ENCODE data around the gene SRPX2.

Gene SRPX2

DNA sequence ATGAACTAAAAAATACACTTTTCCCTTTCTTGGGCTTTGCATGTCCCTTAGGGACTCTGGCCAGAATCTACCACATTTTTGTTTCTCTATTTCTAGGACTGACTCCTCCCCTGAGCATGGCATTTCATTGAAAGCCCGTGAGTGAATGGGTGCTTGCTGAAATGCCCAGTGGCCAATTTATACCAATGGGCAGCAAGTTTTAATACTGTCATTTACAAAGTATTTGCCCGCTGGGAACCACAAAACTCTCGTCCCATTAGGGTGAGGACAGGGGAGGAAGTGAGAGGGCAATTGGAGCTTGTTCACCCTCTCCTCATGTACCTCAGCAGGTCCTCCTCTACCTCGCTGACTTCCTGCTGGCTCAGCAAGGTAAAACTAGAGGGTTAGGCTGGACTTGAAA lies 1.1 kb downstream of the SRPX2 start:
- peaks cover 22% of the 10 kb centered on the region for H3K27me3 Mint-ChIP-seq
- H3K4me1 Mint-ChIP-seq = no peaks in the 10 kb centered on the region
- no peak overlapping the region for H3K4me3 Mint-ChIP-seq
- ATAC-seq (no peak), DNase-seq (no peak)
- H3K27ac Mint-ChIP-seq = no peak overlapping the region
- H3K9me3 Mint-ChIP-seq = no peaks in the 10 kb centered on the region

DNA sequence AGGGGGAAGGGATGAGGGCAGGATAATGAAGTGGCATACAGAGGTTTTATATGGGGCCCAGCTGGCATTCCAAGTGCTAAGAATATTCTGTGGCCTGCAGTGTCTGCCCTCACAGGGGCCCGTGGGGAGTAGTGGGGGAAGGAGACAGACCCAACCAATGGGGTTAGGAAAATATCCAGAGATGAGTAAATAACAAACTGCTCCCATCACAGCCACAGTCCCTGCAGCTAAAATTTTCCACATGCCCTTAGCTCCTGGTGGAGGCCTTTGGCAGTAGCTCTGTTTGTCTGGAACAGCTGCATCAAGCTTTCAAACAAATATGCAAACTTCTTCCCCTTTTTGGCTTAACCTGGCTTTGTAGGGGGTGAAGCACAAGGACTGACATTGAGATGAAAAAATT lies 3.1 kb downstream of the SRPX2 start:
- Mint-ChIP-seq H3K27ac (no peak overlapping the region), H3K4me1 (no peaks in the 10 kb centered on the region)
- no peak for DNase-seq

GRCh38 chrX:100647739-100648138 lies 3.7 kb downstream of the SRPX2 start:
- peaks cover 13% of the 10 kb centered on the region for H3K27me3 Mint-ChIP-seq
- no peak overlapping the region for H3K4me3 Mint-ChIP-seq
- ATAC-seq (no peak), DNase-seq (no peak)
- H3K9me3 Mint-ChIP-seq = no peaks in the 10 kb centered on the region
- H3K4me1 Mint-ChIP-seq = no peaks in the 10 kb centered on the region
- no peak overlapping the region for H3K27ac Mint-ChIP-seq

More for the DNA sequence above, 3.1 kb downstream of the SRPX2 start:
- no peak overlapping the region for H3K4me3 Mint-ChIP-seq
- ATAC-seq = no peak
- H3K27me3 Mint-ChIP-seq = peaks cover 13% of the 10 kb centered on the region
- H3K9me3 Mint-ChIP-seq = no peaks in the 10 kb centered on the region

DNA sequence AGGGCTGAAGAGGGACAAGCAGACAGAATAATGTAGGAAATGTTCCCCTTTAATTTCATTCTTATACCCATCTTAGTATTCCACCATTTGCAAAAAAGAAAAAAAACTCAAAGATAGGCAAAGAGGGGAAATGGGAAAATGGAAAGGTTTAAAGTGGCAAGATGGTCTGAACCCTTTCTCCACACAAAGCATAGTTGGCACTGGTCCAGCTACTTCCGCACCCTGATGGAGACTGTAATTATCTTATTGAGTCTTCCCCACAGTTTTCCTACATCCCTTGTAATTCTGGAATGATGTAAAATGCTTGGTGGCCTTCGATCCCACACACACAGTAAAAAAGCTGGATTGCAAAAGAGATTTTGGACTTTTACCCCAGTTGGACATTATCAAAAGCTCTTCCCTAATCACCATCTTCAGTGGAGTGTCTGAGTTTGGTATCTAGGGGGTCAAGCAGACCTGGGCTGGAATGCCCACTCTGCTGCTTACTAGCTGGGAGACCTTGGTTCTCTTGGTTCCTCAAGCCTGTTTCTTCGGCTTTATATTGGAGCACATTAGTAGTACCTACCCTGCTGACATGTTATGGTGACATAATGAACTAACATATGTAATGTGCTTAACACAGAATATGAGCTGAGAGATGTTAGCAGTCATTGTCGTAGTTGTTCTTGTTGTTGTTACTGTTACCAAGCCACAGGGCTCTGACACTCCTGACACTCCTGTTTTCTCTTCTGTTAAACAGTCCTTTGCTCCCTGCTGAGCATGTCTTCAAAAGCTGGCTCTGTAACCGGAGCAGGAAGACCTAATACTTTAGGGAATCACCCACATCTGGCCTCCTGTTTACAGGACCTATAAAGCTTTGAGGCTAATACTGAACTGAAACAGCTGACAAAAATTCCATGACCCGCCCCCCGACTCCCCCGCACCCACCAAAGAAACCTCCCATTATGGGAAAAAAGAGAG lies 4.7 kb downstream of the SRPX2 start:
- ATAC-seq (no peak), DNase-seq (no peak)
- Mint-ChIP-seq H3K27ac (no peak overlapping the region), H3K27me3 (peaks cover 20% of the 10 kb centered on the region), H3K4me1 (no peaks in the 10 kb centered on the region), H3K4me3 (no peak overlapping the region), H3K9me3 (no peaks in the 10 kb centered on the region)

DNA sequence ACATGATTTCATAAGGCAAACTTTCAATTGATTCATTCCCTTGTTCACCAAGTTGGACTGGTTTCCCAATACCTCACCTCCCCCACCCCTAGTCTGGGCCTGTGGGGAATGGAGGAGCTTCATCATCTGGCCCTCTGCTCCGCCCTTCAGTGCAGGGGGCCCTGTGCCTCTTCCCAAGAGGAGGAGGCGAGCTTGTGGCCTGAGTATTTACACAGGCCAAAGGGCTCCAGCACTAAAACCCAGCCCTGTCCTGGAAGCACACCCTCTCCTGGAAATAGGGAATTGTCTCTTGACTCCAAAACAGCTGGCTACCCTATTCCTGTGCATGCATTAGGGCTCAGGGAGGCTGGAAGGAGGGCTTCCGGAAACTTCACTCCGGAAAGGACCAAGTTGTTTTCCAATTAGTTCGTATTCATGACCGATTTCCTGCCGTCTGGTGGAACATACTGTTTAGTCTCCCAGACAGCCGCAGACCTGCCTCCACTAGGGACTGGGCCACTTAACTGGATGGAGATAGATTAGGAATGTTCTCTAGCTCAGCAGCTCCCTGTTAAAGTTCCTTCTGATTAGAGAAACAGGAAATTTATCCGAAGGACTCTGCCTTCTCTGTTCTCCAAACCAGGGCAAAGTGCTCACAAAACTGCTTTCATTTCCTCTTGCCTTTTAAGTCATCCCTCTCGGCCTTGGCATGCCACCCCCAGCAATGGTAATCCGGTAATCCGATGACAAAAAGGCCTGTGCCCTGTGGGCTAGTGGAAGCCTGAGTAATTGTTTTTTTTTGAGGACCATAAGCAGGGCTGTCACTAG lies 5.8 kb downstream of the SRPX2 start:
- ATAC-seq (no peak), DNase-seq (no peak)
- Mint-ChIP-seq H3K27me3 (peaks cover 15% of the 10 kb centered on the region), H3K27ac (no peak overlapping the region), H3K9me3 (no peaks in the 10 kb centered on the region), H3K4me1 (no peaks in the 10 kb centered on the region), H3K4me3 (no peak overlapping the region)

DNA sequence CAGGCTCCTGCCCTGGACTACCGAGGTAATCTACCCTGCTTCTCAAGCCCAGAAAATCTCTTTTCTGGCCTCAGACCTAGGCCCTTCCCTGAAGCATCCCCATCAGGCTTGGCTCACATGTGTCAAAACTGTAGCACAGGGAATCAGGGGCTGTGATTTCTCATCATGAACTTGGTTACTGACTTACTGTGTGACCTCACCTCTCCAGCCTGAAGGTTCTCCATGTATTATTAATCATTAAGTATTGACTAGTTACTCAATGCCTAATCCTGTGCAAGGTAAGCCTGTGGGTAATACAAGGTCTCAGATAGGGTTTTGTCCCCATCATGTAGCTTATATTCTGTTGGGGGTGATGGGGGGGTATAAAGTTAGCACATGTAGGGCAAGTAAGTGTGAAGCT lies 6.8 kb downstream of the SRPX2 start:
- Mint-ChIP-seq H3K4me3 (no peak overlapping the region), H3K27ac (no peak overlapping the region), H3K9me3 (no peaks in the 10 kb centered on the region), H3K4me1 (no peaks in the 10 kb centered on the region), H3K27me3 (peaks cover 15% of the 10 kb centered on the region)
- no peak for DNase-seq
- ATAC-seq = no peak

DNA sequence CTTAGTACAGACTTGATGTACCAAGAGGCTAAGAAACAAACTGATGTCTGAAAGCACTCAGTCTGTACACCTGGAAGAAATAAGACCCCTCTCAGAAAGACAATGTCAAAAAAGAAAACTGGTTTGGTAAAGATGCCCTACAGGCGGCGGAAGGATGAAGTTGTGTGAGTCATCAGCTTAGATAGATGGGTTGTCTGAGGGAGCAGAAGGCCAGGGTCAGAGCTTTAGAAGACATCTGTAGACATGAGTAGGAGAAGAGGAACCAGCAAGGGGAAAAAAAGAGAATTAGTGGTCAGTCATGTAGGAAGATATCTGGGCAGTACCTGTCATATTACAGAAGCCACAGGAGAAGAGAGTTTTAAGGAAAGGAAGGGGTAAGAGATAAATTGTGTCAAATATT lies 8.3 kb downstream of the SRPX2 start:
- ATAC-seq (no peak), DNase-seq (no peak)
- Mint-ChIP-seq H3K4me3 (no peak overlapping the region), H3K4me1 (no peaks in the 10 kb centered on the region), H3K9me3 (no peaks in the 10 kb centered on the region), H3K27ac (no peak overlapping the region), H3K27me3 (peaks cover 13% of the 10 kb centered on the region)

- no peak for DNase-seq
- Mint-ChIP-seq H3K27ac (no peak overlapping the region), H3K27me3 (peaks cover 17% of the 10 kb centered on the region), H3K4me3 (no peak overlapping the region), H3K9me3 (no peaks in the 10 kb centered on the region), H3K4me1 (no peaks in the 10 kb centered on the region)
- ATAC-seq = no peak
These were observed 10.3 kb downstream of the SRPX2 start for GRCh38 chrX:100654261-100654660.

GRCh38 chrX:100658941-100659381 lies 15.0 kb downstream of the SRPX2 start:
- Mint-ChIP-seq H3K27me3 (peaks cover 22% of the 10 kb centered on the region), H3K27ac (no peak overlapping the region), H3K4me3 (no peak overlapping the region), H3K9me3 (no peaks in the 10 kb centered on the region), H3K4me1 (no peaks in the 10 kb centered on the region)
- no peak for ATAC-seq
- no peak for DNase-seq

DNA sequence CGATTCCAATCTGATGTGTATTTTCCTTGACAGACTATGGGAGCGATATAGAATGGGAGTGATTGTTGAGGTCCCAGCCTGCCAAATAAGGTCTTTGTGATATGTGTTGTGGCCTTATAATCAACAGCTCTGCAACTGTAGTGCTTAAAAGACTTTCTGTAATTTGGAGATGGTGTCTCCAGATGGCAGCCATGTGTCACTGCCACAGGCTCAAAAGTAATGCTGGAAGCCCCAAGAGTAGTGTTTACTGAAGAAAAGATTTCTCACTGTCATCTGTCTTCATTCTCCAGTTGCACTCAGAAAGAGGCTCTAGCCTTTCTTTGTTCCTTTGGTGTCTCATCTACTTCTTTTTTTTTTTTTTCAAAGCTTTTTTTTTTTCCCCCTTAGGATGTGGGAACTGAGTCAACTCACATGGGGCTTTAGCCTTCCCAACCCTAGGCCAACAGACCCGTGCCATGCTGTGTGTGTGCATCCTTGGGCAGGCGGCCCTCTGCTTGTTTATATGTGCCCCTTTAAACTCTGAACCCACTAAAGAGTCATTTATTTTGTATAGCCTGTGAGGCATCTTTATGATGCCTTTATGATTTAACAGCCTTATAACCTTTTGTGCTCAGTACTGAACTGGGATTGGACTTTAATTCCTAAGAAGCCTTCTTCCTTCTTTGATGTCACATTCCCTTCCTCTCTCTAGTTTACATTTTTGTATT lies 15.6 kb downstream of the SRPX2 start:
- DNase-seq = no peak
- Mint-ChIP-seq H3K27me3 (peaks cover 22% of the 10 kb centered on the region), H3K4me1 (no peaks in the 10 kb centered on the region), H3K27ac (no peak overlapping the region), H3K9me3 (no peaks in the 10 kb centered on the region), H3K4me3 (no peak overlapping the region)
- ATAC-seq = no peak

GRCh38 chrX:100662170-100662569 lies 18.2 kb downstream of the SRPX2 start:
- Mint-ChIP-seq H3K27me3 (peaks cover 17% of the 10 kb centered on the region), H3K4me3 (no peak overlapping the region), H3K9me3 (no peaks in the 10 kb centered on the region), H3K4me1 (no peaks in the 10 kb centered on the region), H3K27ac (no peak overlapping the region)
- ATAC-seq (no peak), DNase-seq (no peak)

GRCh38 chrX:100662796-100663195 lies 18.8 kb downstream of the SRPX2 start:
- Mint-ChIP-seq H3K4me3 (no peak overlapping the region), H3K4me1 (no peaks in the 10 kb centered on the region), H3K27ac (no peak overlapping the region), H3K27me3 (peaks cover 17% of the 10 kb centered on the region), H3K9me3 (no peaks in the 10 kb centered on the region)
- no peak for DNase-seq
- ATAC-seq = no peak

DNA sequence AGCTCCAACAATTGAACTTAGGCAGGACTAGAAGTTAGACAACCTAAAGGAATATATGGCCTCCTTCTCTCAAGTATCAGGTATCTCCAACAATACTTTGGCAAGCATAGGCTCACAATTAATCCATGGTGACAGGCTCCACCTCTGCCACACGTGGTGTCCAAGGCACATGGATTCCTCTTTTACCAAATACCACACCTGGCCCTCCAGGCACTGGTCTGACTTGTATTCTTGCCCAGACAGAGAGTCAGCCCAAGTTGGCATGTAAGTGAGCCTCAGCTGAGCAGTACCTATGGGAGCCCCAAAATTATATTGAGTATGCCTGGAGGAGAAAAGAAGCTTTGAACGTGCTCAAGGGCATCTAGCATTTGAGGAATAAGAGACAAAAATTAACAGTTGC lies 19.6 kb downstream of the SRPX2 start:
- H3K4me3 Mint-ChIP-seq = no peak overlapping the region
- H3K27ac Mint-ChIP-seq = no peak overlapping the region
- H3K9me3 Mint-ChIP-seq = no peaks in the 10 kb centered on the region
- H3K27me3 Mint-ChIP-seq = peaks cover 17% of the 10 kb centered on the region
- ATAC-seq = no peak
- H3K4me1 Mint-ChIP-seq = no peaks in the 10 kb centered on the region
- no peak for DNase-seq

- Mint-ChIP-seq H3K9me3 (no peaks in the 10 kb centered on the region), H3K27ac (no peak overlapping the region), H3K4me3 (no peak overlapping the region), H3K4me1 (no peaks in the 10 kb centered on the region), H3K27me3 (peaks cover 8% of the 10 kb centered on the region)
- no peak for ATAC-seq
- DNase-seq = no peak
These were observed 29.0 kb downstream of the SRPX2 start for GRCh38 chrX:100672966-100673365.

- Mint-ChIP-seq H3K4me1 (no peaks in the 10 kb centered on the region), H3K4me3 (no peak overlapping the region), H3K9me3 (no peaks in the 10 kb centered on the region), H3K27me3 (peaks cover 8% of the 10 kb centered on the region), H3K27ac (no peak overlapping the region)
- ATAC-seq = no peak
- DNase-seq = no peak
These were observed 29.5 kb downstream of the SRPX2 start for GRCh38 chrX:100673397-100673953.
